ENCODE measurements around the gene ANKDD1A. TPM values are rescaled to one million over a fixed set of nuclear protein-coding genes. Genes with fewer than 3 reads are reported as not detected.

The ANKDD1A gene
- total RNA-seq, 4 donors from 2014 or later, result 0.45 to 7.8 (median 2.4) TPM

- Histone ChIP-seq H3K27me3 (no peaks in the 10 kb centered on the region), H3K27ac (no peak overlapping the region), H3K4me3 (no peak overlapping the region), H3K4me1 (no peaks in the 10 kb centered on the region), H3K9me3 (no peaks in the 10 kb centered on the region), H3K36me3 (peaks cover 0 to 7% (median 0%) of the 10 kb centered on the region in 3 donors)
- DNase-seq, result no peak
- 93 to 95% methylated on average over 5 to 9 of the region's 11 CpGs for WGBS, 2 donors
- TF ChIP-seq POLR2A (IDR thresholded peaks at IDR 0.05), result no peak
- no peak for TF ChIP-seq CTCF (IDR thresholded peaks at IDR 0.05)
- intact Hi-C loops (cut with DNase I), result no loop called here
These were observed 37.9 kb downstream of the ANKDD1A start for GRCh38 chr15:64949383-64950186.

GRCh38 chr15:64950888-64951287 is 39.2 kb downstream of the ANKDD1A start:
- Histone ChIP-seq H3K4me3 (no peak overlapping the region), H3K27ac (no peak overlapping the region), H3K4me1 (no peaks in the 10 kb centered on the region), H3K9me3 (no peaks in the 10 kb centered on the region), H3K36me3 (peaks cover 0 to 17% (median 3%) of the 10 kb centered on the region in 3 donors), H3K27me3 (no peaks in the 10 kb centered on the region)
- TF ChIP-seq POLR2A (IDR thresholded peaks at IDR 0.05) (no peak), CTCF (IDR thresholded peaks at IDR 0.05) (no peak)
- WGBS, 2 donors, result 60 to 66% methylated on average over 6 of the region's 6 CpGs
- intact Hi-C loops (cut with DNase I), result no loop called here
- DNase-seq, result no peak

GRCh38 chr15:64951777-64952418 is 40.2 kb downstream of the ANKDD1A start:
- 89 to 100% methylated on average over 1 to 2 of the region's 2 CpGs for WGBS, 2 donors
- intact Hi-C loops (cut with DNase I), result no loop called here
- Histone ChIP-seq H3K36me3 (peaks cover 0 to 27% (median 10%) of the 10 kb centered on the region in 3 donors), H3K4me3 (no peak overlapping the region), H3K27ac (no peak overlapping the region), H3K27me3 (no peaks in the 10 kb centered on the region), H3K9me3 (no peaks in the 10 kb centered on the region), H3K4me1 (no peaks in the 10 kb centered on the region)
- TF ChIP-seq CTCF (IDR thresholded peaks at IDR 0.05) (no peak), POLR2A (IDR thresholded peaks at IDR 0.05) (no peak)
- no peak for DNase-seq

GRCh38 chr15:64954395-64954794 is 42.7 kb downstream of the ANKDD1A start:
- H3K9me3 ChIP-seq, result no peaks in the 10 kb centered on the region
- H3K27me3 ChIP-seq, result no peaks in the 10 kb centered on the region
- no peak overlapping the region for H3K4me3 ChIP-seq
- intact Hi-C loops (cut with DNase I), result no loop called here
- WGBS, 2 donors, result 76 to 80% methylated on average over 2 to 3 of the region's 3 CpGs
- H3K36me3 ChIP-seq, result peaks cover 0 to 51% (median 21%) of the 10 kb centered on the region in 3 donors
- H3K4me1 ChIP-seq, result no peaks in the 10 kb centered on the region
- no peak overlapping the region for H3K27ac ChIP-seq
- DNase-seq, result no peak
- TF ChIP-seq POLR2A (IDR thresholded peaks at IDR 0.05), result no peak
- TF ChIP-seq CTCF (IDR thresholded peaks at IDR 0.05), result no peak

DNA sequence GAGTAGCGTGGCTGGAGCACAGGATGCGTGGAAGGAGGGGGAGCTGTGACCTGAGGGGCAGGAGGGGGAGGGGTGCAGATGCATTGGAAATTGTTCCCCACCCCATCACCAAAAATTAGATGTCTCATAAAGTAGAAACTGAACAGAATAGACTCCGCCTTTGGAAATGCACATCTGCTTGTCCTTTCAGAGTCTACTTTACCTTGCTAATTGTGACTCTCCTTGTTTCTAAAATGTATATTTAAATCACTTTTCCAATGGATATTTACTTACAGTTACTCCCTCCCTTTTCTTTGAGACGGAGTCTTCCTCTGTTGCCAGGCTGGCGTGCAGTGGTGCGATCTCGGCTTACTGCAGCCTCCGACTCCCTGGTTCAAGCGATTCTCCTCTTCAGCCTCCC is 47.4 kb downstream of the ANKDD1A start:
- intact Hi-C loops (cut with DNase I), result no loop called here
- no peak for DNase-seq
- WGBS, 2 donors, result 95 to 96% methylated on average over 9 of the region's 9 CpGs
- no peaks in the 10 kb centered on the region for H3K27me3 ChIP-seq
- TF ChIP-seq CTCF (IDR thresholded peaks at IDR 0.05) (no peak), POLR2A (IDR thresholded peaks at IDR 0.05) (no peak)
- no peak overlapping the region for H3K4me3 ChIP-seq
- no peaks in the 10 kb centered on the region for H3K4me1 ChIP-seq
- peaks cover 12 to 91% (median 59%) of the 10 kb centered on the region in 3 donors for H3K36me3 ChIP-seq
- no peaks in the 10 kb centered on the region for H3K9me3 ChIP-seq
- H3K27ac ChIP-seq, result no peak overlapping the region

Measured in esophagus squamous epithelium (tissue), 5 donors.